GM19395 (cell line): ENCODE data around the gene LDLRAP1.

ENCODE experiments used
- ATAC-seq: cut with Tn5 transposase; IDR thresholded peaks from one replicate; pipeline ENCODE4 v1.9.1; 2021; ENCODE audit warnings: mild to moderate bottlenecking, moderate library complexity; ENCODE audit not compliant: unreplicated experiment

LDLRAP1 gene

DNA sequence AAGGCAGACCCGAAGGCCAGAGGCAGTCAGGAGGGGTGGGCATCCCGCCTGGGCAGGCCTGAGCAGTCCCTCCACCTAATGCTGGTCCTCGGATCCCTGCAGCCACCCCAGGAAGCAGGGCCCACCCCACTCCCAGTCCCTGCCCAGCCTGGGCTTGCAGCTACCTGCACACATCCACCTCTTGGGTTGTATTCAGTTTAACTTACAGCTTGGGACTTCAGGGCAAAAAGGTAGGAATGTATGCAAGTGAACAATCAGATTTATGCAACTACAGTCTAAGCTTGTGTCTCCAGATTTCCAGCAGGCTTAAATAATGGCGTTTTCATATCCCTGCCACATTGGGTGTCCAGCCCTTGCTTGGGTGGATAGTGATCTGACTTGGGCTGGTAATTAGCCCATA is 17.4 kb downstream of the LDLRAP1 start:
- no peak for ATAC-seq

DNA sequence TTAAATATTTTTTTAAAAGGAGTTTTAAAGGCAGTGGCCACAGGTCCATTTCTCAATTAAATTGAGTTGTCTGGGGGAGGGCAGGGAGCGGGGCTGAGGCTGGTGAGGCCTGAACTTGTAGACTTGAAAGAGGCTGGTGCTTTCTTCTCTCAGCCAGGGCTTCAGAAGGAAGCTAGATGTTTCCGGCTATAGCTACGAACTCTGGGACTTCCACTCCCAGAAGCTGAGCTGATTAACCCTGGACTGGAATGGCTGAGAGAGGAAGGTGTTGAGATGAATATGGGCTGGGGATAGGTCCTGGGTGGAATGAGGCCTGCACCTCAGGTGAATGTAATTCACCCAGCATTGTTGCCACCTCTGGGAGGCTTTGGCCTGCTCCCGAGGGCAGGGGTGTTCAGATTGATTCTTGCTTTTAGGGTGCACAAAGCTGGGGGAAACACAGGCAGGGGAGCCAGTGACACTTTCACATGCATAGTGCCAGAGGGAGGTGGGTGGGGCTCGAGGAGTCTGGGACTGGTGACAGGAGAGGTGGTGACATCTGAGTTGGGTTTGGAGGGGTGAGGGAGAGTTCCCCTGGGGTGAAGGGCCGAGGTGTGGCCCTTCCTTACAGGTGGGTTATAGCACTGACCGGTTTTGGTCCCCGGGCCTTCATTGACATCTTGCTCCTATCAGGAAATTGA is 18.2 kb downstream of the LDLRAP1 start:
- ATAC-seq, result no peak

DNA sequence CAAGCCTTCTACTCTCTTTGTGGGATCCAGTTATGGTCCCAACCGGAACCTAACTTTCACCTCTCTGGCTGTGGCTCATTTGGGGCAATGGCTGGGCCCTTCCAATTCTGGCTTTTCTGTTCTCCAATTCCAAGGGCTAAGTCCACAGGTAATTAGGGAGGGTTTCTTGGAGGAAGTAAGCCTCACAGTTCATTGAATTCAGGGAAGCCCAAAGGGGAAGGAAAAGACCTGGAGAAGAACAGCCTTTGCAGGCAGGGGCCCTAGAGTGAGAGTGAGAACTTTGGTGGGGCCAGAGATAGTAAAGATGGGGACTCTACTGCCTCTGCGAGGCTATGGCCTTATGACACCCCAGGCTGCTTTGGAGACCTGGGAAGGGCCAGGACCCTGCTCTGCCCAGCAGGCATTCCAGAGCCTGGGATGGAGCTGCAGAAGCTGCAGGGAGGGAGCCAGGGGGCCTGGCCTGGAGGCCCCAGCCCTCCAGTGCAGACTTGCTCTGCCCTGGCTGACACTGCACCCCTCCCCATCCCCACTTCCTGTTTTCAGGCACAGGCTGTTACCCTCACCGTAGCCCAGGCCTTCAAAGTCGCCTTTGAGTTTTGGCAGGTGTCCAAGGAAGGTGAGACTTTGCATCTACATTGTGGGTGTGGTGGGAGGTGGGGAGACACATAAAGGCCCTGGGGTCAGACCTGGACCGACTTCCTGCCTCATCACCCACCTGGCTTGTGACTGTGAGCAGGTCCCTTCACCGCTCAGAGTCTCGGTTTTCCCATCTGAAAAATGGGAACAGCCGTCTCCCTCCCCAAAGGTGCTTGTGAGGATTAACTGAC is 18.9 kb downstream of the LDLRAP1 start:
- ATAC-seq, result peak; percentile 84

DNA sequence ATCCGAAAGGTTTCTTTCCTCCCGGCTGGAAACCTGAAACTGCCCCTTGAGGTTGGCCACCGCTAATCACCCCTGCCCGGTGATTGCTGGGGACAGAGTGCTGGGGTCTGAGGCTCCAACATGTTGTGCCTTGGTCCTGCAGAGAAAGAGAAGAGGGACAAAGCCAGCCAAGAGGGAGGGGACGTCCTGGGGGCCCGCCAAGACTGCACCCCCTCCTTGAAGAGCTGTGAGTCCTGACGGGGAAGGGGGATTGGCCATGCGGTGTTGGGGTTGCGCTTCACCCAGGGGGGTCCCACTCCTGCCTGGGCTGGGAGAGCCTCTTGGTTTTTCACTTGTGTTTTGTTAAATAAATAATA is 19.5 kb downstream of the LDLRAP1 start:
- no peak for ATAC-seq

DNA sequence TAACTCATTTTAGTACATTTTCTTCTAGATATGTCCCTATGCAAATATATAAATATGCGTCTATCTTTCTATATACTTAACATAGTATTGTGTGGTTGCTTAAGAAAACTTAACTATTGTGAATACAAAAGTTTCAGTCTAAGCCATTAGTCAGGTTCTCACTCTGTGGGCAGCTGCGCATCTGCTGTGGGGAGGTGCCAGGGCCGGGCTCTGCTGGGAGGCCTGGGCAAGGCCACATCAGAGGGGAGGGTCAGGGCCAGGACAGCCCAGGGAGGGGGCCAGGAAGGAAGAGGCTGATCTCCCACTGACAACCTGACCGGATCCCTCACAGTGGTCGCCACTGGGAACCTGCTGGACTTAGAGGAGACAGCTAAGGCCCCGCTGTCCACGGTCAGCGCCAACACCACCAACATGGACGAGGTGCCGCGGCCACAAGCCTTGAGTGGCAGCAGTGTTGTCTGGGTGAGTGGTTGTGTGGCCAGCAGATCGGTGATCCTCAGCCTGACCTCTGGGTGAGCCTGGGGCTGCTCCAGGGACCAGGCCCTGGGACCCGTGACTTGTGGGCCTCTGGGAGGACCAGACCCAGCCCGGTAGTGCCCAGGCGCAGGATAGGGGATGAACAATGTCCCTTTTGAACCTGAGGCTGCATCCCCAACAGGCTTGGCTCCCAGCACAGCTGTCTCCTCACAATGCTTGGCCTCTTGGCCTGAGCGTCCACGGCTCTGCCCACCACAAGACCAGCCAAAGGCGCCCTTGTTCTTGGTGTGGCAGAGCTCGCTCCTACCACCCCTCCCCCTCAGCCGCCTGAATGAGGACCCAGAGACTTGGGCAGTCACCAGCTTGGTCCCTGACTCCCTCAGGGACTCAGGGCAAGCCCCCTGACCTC is 20.2 kb downstream of the LDLRAP1 start:
- no peak for ATAC-seq

DNA sequence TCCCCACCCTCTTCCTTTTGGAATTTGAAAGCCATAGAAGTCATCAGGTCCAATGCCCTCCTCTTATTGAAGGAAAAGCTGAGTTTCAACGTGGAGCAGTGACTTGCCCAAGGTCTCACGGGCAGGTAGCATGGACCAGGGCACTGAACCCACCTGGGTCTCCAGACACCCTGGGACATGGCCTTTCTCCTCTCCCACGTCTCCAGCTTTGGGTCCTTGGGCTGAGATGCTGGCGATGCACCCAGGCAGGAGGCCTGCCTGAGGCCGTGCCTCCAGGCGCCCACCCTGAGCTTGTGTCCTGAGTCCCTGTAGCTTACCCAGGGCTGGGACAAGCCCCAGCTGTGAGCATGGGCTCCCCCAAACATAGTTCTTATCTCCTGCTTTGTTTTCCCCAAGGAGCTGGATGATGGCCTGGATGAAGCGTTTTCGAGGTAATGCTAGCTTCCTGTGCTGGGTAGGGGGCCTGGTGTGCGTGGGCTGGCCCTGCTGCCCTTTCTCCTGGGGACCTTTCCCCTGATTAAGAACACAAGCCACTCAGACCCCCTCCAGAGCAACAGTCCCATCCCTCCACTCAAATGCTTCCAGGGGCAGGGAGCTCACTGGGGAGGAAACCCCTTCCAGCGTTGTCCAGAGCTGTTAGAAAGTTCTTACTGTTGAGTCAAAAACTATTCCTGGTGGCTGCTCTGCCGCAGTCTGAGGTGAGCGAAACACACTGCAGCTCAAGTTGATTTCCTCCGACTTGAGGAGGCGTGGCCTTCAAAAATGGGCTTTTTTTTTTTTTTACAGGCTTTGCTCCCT is 21.6 kb downstream of the LDLRAP1 start:
- ATAC-seq, result no peak

DNA sequence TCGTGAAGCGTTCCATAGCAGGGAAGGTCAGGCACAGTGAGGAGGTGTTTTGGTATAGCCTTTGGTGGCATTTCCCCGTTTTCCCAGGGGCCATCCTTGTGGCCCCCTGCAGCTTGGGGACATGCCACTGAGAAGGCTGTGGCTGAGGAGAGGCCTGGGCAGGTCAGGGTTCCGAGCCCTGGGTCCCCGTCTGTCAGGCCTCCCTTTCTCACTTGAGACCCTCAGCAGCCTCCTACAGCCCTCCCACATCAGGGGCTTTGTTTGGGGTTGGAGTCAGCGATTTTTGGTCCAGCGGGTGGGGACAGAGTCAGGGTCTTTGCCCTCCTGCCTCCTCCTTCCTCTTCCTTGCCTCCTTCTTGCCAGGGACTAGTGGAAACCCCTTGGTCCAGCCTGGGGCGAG is 22.2 kb downstream of the LDLRAP1 start:
- no peak for ATAC-seq

DNA sequence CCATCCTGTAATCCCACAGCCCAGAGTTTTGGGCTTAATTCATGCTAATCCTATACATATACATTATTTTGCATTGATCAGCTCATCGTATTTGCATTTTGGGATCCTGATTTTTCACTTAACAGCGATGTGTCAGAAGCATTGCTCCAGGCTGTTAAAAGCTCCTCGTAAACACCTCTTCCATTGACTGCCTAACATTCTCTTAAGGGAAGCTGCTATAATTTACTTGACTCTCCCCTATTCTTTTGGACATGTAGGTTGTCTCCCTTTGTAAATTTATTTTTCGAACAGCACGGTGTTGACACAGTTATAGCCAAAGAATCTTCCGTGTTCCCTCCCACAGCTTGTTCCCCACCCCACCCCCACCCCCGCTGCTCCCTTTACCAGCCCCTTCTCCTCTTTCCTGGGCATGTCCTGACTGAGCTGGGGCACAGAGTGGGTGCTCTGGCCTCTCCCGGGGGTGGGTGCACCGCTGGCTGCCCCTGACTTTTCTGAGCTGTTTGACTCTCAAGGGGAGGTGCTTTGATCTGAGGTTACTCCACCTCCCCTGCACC is 22.8 kb downstream of the LDLRAP1 start:
- ATAC-seq, result no peak

DNA sequence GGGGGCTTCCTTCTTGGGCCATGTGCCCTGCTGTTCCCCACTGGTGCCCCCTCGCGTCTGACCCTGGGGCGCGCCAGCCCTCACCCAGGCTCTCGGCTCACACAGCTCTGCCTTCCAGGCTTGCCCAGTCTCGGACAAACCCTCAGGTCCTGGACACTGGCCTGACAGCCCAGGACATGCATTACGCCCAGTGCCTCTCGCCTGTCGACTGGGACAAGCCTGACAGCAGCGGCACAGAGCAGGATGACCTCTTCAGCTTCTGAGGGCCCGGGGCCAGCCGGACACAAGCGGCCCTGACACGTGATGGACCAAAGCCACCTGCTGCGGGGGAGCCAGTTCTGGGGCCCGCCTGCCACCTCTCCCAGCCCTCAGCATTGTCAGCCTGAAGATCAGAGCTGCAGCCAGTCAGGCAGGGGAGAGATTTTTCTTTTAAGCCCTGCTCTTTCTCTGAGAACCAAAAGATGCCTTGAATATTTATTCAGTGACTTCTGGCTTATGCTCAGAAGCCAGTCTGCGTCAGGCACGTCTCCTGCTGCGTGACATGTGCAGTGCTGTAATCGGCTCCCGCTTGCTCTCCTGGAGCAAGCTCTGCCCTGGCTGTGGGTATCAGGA is 23.4 kb downstream of the LDLRAP1 start:
- no peak for ATAC-seq

DNA sequence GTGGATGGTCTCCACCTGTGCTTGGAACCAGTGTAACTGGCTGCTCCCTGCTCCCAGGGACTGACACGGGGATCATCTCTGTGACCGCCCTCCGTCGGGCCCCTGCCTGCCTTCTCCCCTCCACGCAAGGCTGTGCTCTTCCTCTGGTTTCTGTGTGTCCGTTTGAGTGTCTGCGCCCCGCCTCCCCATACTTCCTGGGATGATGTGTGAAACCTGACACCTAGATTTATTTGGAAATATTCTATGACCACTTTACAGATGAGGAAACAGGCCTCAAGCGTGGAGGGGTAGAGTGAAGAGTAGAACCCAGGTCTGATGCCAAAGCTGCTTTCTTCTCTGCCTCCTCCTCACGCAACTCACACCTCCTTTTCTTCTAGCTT is 24.3 kb downstream of the LDLRAP1 start:
- no peak for ATAC-seq

DNA sequence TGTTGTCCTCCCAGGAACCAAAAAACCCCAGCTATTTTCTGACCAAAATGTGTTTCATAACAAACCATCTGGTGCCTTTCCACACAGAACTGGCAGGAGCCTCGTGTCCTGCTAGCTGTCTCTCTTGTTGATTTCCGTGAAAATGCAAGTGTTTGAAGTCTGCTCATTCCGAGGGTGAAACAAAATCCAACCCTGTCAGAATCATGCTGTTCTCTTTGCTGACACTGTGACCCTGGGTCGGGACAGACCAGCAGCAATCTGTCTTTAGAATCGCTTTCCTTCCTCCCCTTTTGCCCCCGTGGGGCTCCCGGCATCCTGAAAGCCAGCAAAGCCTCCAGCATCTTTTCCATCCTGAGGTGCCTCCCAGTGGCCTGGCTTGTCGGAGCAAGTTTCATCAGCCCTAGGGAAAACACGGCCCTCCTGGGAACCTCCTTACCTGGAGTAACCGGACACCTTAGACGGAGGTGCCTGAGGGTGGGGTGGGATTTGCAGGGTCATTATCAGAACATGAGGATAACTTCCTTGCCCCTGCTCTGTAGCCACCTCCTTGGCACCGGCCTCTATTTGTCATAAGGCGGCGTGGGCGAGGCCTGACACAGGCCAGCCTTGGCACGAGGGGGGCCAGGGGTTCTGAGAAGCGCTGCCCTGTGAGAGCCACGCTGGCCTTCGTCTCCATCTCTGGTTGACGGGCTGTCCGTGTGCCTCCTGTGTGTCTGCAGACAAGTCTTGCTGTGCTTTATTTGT is 24.9 kb downstream of the LDLRAP1 start:
- no peak for ATAC-seq

DNA sequence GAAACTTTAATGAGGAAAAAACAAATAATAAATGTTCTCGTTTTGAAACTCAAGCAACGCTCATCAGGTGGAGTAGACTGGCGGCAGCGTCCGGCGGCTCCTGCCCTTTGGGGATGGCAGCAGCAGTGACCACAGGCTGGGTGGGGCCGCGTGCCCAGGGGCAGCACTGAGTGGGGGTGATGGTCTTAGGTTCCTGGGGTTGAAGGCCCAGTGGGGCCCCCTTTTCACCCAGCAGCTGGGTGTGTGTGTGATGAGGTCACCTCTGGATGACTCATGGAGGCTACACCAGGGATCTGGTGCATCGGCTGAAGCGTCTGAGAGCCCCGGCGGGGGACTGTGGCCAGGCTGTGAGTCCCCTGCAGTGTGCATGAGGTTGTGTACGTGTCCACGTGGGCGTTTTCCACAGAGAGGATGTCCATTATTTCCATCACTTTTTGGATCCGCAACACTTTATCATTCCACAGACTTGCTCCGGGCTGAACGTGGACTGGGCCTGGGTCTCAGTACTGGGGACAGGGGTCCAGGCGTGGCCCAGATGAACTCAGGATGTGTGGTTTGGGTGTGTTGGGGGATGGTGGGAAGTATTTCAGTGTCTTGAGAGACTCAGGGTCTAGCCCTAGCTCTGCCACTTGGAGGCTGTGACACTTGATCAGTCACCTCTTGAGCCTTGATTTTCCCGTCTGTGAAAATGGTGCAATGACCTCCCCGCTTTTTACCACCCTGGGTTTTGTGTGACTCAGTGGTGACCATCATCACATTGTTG is 25.6 kb downstream of the LDLRAP1 start:
- no peak for ATAC-seq

DNA sequence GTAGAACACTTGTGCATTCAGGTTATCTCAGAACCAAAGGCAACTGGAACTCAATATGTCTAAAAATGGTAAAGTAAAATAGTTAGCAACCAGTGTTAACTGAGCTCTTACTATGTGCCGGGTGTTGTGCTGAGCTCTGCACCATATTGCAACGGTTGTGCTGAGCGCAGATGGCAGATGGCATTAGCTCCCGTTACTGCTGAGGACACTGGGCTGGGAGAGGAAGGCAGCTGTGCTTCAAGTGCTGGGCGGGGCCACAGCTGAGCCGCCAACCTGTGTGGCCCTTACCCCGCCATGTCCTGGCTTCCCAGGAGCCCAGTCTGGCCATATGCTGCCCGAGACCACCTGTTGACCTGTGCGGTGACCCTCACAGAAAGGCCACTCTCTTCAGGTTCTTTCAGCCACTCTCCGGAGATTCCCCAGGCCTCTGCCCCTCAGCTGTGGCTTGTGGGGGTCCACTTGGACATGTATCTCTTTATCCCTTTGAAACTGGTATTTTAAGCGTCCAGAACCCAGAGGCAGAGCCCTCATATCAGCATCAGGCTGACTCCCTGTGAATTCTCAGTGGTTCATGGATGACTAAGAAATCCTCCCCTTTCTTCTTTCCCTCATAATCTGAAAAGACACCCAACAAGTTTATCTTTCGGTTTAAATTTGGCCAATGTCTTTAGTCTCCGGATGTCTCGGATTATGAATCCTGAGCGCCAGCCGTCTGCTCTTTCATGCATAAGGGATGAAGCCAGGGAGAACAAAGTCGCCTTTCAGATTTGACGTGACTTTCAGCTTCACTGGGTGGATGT is 26.4 kb downstream of the LDLRAP1 start:
- no peak for ATAC-seq

DNA sequence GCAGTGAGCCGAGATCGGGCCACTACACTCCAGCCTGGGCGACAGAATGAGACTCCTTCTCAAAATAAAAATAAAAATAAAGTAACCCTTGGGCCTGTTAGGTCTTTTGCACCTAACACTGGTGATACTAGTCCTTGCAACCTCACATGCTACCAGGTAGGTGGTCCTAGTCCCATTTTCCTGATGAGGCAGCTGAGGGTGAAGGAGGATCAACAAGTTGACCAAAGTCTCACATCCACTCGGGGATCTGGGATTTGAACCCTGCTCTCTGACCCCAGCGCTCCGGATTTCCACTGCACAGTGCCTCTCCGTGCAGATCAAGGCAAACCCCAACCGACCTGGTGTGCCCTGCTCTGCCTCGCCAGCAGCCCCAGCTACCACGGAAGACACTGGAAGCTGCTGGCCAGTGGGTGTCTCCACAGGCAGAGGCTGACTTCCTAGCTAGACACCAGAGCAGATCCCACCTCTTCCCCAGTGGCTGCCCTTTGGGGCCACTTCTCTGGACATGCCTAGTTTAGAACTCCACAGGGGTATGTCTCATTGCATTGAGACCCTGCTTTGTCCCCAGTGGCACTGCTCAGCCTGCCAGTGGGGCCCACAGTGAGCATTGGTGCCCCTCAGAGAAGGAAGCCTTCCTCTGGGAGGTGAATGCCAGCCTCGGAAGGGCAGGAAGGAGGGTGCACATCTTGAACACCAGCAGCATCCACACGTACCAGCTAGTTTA is 27.6 kb downstream of the LDLRAP1 start:
- no peak for ATAC-seq

DNA sequence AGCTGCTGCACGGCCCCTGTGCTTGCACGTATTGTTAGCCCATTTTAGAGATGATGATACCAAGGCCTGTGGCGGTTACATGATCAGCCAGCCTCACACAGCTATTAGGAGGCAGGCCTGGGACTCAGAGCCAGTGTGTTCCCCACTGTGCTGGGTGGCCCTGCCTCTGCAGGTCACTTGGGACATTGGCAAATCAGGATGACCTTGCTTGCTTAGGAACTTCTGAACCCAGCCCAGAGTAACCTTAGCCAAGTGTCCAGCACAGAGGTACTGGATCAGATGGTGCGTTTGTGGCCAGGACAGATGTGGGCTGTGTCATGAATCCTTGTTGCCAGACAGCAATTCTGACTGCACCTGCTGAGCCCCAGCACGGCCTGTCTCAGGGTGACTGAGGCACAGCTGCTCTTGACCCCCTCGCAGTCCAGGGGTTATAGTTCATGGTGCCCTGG is 28.1 kb downstream of the LDLRAP1 start:
- no peak for ATAC-seq

DNA sequence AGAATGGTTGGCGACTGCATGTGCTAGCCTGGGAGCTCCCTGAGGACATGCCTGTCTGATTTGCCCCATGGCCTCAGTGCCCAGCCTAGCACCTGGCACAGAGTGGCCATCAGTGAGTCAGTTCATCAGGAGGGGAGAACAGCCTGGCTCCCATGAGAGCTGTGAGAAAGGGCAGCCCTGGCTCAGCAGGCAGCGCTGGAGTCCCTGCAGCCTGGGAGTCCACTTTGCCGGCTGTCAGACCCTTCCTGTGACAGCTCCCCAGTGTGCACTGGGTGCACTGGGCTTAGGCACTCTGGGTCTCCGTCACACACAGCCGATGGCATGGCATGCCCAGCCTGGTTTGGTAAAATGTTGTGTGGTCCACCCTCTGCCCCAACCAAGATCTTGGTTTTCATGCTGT is 28.7 kb downstream of the LDLRAP1 start:
- ATAC-seq, result no peak
